NB4 (cell line): ENCODE measurements around the gene BCAT1.

Source experiments
- MYC ChIP-seq: IDR thresholded peaks from 2 replicates; pipeline ENCODE4 v1.6.1; 2011; ENCODE audit warnings: low read depth, low read length
- POLR2A ChIP-seq: IDR thresholded peaks from 2 replicates; pipeline ENCODE4 v1.6.1; 2011; ENCODE audit warnings: mild to moderate bottlenecking; ENCODE audit not compliant: insufficient read length; ENCODE audit errors: extremely low read depth

DNA sequence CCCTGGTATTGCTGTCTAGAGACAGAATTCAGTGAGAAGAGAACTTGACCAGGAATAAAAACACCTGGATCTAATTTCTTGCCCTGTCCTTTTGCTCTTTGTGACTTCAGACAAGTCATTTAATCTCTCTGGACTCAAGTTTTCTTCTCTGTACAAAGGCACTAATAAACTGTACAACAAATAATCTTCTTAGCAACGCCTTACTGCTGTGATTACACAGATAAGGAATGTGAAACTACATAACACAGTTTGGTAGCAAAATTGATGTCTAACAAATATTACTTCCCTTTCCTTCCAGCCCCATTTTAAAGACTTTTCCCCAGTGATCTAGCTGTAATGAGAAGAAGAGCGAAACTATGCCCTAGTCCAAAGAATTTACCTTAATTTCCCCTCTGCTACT, 69.3 kb downstream of the BCAT1 start:
- TF ChIP-seq POLR2A (no peak), MYC (no peak)
